Left ventricle myocardium inferior (tissue), 1 donor: ENCODE results near the gene XPR1. TPM values are rescaled to one million over a fixed set of nuclear protein-coding genes. Genes with fewer than 3 reads are reported as not detected.

Experiments used
- DNase-seq: peaks from one replicate; pipeline ENCODE4 v3.0.0-alpha.2; 2020
- H3K27ac ChIP-seq: fragments of 200-600 bp; replicated peaks from 2 replicates; pipeline ENCODE4 v1.8.0; 2021
- H3K27me3 ChIP-seq: fragments of 200-600 bp; 2 replicates; pipeline ENCODE4 v1.8.0; 2021; ENCODE audit warnings: low read depth
- H3K36me3 ChIP-seq: fragments of 200-600 bp; 2 replicates; pipeline ENCODE4 v1.8.0; 2021
- H3K4me1 ChIP-seq: fragments of 200-600 bp; 2 replicates; pipeline ENCODE4 v1.8.0; 2021
- H3K4me3 ChIP-seq: fragments of 200-600 bp; 2 replicates; pipeline ENCODE4 v1.8.0; 2021; ENCODE audit warnings: mild to moderate bottlenecking, moderate library complexity
- H3K9me3 ChIP-seq: fragments of 200-600 bp; replicated peaks from 2 replicates; pipeline ENCODE4 v1.8.0; 2021
- CTCF ChIP-seq: fragments of 200-600 bp; IDR thresholded peaks from 2 replicates; pipeline ENCODE4 v1.8.0; 2021; ENCODE audit warnings: antibody characterized with exemption, mild to moderate bottlenecking, borderline replicate concordance
- intact Hi-C: fragments of 100-400 bp; cut with micrococcal nuclease; formaldehyde crosslinking; loops from one replicate; pipeline ENCODE4 v1.11.0; 2022
- total RNA-seq: library from RNA; stranded (reverse); fragmentation: NEBNext Ultra II Directional; extraction: Animal tissue kit (Norgen Biotek cat#: 25700); gene quantifications from one replicate; pipeline ENCODE4 v1.2.1, GENCODE V29; 2021
- donor health status: DM: no; HTN: yes; CAD: no; lungs with severe emphysema.

Gene XPR1
- total RNA-seq, 1 donor from 2014 or later, result 60.4 TPM

GRCh38 chr1:180933141-180933540, 301.3 kb downstream of the XPR1 start:
- Histone ChIP-seq H3K4me1 (peaks cover 12% of the 10 kb centered on the region), H3K36me3 (peaks cover 26% of the 10 kb centered on the region), H3K27ac (no peak overlapping the region), H3K4me3 (no peak overlapping the region), H3K9me3 (no peaks in the 10 kb centered on the region), H3K27me3 (no peaks in the 10 kb centered on the region)
- no peak for TF ChIP-seq CTCF
- no peak for DNase-seq
- intact Hi-C loops, result no loop called here

- intact Hi-C loops, result no loop called here
- Histone ChIP-seq H3K27ac (no peak overlapping the region), H3K4me1 (no peaks in the 10 kb centered on the region), H3K4me3 (no peak overlapping the region), H3K9me3 (no peaks in the 10 kb centered on the region), H3K36me3 (peaks cover 32% of the 10 kb centered on the region), H3K27me3 (no peaks in the 10 kb centered on the region)
- no peak for DNase-seq
- no peak for TF ChIP-seq CTCF
These were observed 302.7 kb downstream of the XPR1 start for GRCh38 chr1:180934563-180934962.

GRCh38 chr1:180935326-180936109, 303.7 kb downstream of the XPR1 start:
- peaks cover 32% of the 10 kb centered on the region for H3K36me3 ChIP-seq
- no peak for TF ChIP-seq CTCF
- intact Hi-C loops, result no loop called here

GRCh38 chr1:180936110-180937011, 304.5 kb downstream of the XPR1 start:
- no peaks in the 10 kb centered on the region for H3K27me3 ChIP-seq
- no peak for TF ChIP-seq CTCF
- no peaks in the 10 kb centered on the region for H3K4me1 ChIP-seq
- no peak for DNase-seq
- no peaks in the 10 kb centered on the region for H3K9me3 ChIP-seq
- no peak overlapping the region for H3K4me3 ChIP-seq
- intact Hi-C loops, result no loop called here
- peaks cover 37% of the 10 kb centered on the region for H3K36me3 ChIP-seq
- H3K27ac ChIP-seq, result no peak overlapping the region

More at GRCh38 chr1:180935326-180936109, 303.7 kb downstream of the XPR1 start:
- H3K4me1 ChIP-seq, result no peaks in the 10 kb centered on the region
- no peaks in the 10 kb centered on the region for H3K27me3 ChIP-seq
- no peak overlapping the region for H3K27ac ChIP-seq
- no peak overlapping the region for H3K4me3 ChIP-seq
- no peak for DNase-seq
- no peaks in the 10 kb centered on the region for H3K9me3 ChIP-seq

- H3K27me3 ChIP-seq, result no peaks in the 10 kb centered on the region
- no peak overlapping the region for H3K27ac ChIP-seq
- no peaks in the 10 kb centered on the region for H3K4me1 ChIP-seq
- DNase-seq, result no peak
- no peaks in the 10 kb centered on the region for H3K9me3 ChIP-seq
- no peak for TF ChIP-seq CTCF
- intact Hi-C loops, result no loop called here
- H3K4me3 ChIP-seq, result no peak overlapping the region
- H3K36me3 ChIP-seq, result peaks cover 39% of the 10 kb centered on the region
These were observed 305.2 kb downstream of the XPR1 start for GRCh38 chr1:180937012-180937372.
